Stimulated activated CD4-positive, alpha-beta T cell treated with anti-CD3 and anti-CD28 coated beads, Interleukin-1b, Interleukin-23, amount 100 ng/mL, for 1 hour (primary cell): ENCODE measurements around the gene GTSF1L.
A peak's percentile ranks its signal among the peaks of the same experiment; 100 is the strongest.

Experiments used
- DNase-seq, 2 donors: peaks; one replicate each; pipeline ENCODE4 v3.0.0-alpha.2; 2020; ENCODE audit warnings: low read depth in 2 of 2

Gene GTSF1L

GRCh38 chr20:43716757-43717615 is 9.8 kb downstream of the GTSF1L start:
- DNase-seq: no peak

DNA sequence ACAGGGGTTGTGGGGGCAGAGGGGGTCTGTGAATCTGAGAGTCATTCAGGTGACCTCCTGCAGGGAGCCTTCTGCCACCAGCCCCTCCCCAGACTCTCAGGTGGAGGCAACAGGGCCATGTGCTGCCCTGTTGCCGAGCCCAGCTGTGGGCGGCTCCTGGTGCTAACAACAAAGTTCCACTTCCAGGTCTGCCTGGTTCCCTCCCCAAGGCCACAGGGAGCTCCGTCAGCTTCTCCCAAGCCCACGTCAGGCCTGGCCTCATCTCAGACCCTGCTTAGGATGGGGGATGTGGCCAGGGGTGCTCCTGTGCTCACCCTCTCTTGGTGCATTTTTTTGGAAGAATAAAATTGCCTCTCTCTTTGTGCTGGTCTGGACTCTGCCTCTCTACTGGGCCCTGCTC is 10.7 kb downstream of the GTSF1L start:
- no peak for DNase-seq

DNA sequence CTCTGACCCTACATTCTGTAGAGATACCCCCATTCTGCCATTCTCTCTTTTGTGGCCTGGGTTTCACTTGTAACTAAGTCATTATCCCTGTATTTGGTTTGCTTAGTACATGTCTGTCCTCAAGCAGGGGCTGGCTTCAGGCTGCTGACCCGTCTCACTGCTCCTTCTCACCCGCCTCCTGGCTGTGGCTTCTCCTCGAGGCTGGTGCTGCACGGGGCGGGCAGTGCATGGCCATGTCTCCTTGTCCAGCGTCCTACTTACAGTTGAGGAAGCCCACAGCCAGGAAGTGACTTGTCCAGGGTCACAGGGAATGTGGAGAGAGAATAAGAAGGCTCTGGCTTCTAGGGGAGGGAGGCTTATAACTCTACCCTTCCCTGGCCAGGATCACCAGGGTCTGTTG is 11.3 kb downstream of the GTSF1L start:
- no peak for DNase-seq

- no peak for DNase-seq
Measured at GRCh38 chr20:43715044-43715443, 11.8 kb downstream of the GTSF1L start.

GRCh38 chr20:43711098-43711654 is 15.6 kb downstream of the GTSF1L start:
- no peak for DNase-seq

DNA sequence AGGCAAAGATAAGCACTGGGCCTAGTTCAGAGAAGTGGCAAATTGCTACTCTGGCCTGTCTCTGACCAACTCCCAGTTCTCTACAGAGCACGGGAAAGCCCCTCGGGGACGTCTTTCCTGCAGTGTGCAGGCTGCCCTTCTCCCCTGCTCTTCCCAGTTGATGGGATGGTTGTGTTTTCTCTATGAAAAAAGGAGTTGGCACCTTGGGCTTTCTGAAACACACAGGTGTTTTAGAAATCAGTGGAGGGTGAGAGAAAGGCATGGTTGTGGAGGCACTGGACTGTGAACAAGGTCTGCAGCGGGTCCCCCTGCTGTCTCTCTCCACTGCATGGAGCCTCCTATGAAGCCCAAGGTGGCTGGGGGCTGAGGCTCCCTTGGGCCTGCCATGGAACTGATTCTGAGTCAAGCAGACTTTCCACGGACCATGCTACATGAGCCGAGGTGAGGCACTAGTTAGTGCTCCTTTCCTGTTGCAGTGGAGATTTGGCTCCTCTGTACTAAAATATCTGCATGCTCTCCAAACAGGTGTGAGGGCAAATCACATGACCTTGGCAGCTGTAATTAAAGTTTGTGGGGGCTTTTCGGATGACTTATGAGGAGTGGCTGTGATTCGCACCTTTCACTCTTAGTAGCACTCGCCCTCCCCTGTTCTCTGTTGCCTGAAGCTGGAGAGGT is 16.3 kb downstream of the GTSF1L start:
- DNase-seq: no peak

DNA sequence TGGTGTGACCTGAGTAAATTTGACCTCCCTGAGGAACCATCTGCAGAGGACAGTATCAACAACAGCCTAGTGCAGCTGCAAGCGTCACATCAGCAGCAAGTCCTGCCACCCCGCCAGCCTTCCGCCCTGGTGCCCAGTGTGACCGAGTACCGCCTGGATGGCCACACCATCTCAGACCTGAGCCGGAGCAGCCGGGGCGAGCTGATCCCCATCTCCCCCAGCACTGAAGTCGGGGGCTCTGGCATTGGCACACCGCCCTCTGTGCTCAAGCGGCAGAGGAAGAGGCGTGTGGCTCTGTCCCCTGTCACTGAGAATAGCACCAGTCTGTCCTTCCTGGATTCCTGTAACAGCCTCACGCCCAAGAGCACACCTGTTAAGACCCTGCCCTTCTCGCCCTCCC is 24.3 kb downstream of the GTSF1L start:
- DNase-seq: no peak

- no peak for DNase-seq
Measured at GRCh38 chr20:43700627-43701026, 26.2 kb downstream of the GTSF1L start.

DNA sequence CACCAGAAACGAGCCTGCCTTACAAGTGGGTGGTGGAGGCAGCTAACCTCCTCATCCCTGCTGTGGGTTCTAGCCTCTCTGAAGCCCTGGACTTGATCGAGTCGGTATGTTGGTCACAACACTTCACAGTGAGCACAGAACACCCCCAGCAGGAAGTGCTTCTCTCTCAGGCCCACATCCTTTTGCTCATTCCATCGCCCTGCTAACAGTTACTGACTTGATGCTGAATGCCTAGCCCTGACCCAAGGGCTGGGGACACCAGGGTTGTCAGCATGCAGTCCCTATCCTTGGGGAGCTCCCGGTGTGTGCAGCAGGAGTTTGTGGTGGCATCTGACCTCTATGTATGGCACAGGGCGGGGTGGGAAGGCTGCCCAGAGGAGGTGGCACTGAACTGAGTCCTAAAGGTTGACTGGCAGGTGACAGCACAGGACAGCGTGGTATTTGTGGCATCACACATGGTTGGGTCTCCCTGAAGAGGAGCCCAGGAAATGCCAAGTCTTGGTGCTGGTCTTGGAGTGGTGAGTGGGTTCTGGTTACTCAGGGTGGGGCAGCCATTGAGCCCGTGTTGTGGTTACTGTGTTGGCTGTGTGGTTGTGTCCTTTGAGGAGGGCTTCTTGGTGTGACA is 26.7 kb downstream of the GTSF1L start:
- DNase-seq: no peak

GRCh38 chr20:43695571-43695970 is 31.2 kb downstream of the GTSF1L start:
- no peak for DNase-seq

DNA sequence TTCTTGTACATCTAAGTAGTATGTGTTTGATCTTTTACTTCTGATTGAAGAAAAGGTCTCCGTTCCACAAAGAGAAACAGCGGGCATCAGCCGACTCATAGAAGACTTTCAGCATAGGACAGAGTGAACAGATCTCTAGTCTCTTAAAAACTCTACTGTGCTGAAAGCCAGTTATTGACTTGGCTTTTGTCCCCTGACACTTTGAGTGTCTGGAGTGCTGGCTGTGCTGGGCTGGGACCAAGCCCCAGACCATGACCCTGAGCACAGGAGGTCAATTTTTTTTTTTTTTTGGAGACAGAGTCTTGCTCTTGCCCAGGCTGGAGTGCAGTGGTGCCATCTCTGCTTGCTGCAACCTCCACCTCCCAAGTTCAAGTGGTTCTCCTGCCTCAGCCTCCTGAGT is 32.0 kb downstream of the GTSF1L start:
- DNase-seq: no peak

GRCh38 chr20:43691928-43692524 is 34.8 kb downstream of the GTSF1L start:
- peak in 1 of 2 donors; percentile 32 for DNase-seq

DNA sequence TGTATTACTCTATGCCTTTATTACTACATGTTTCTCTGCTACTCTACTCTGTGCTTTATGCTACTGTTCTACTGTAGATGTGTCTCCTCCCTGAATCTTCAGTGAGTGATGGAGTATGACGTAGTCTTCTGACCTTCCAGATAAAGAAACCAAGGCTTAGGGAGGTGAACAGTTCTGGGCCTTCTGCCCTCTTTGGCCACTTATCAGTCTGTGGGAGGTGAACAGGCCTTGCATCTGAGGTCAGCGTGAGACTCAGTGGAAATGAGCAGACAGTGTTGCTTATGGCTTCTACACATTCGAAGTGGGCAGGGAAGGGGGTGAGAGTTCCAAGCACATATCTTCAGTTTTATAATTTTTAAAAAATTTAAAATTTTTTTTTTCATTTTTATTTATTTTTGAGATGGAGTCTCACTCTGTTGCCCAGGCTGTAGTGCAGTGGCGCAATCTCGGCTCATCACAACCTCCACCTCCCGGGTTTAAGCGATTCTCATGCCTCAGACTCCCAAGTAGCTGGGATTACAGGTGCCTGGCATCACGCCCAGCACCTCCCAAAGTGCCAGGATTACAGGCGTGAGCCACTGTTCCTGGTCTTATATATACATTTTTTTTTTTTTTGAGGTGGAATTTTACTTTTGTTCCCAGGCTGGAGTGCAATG is 35.7 kb downstream of the GTSF1L start:
- DNase-seq: no peak

DNA sequence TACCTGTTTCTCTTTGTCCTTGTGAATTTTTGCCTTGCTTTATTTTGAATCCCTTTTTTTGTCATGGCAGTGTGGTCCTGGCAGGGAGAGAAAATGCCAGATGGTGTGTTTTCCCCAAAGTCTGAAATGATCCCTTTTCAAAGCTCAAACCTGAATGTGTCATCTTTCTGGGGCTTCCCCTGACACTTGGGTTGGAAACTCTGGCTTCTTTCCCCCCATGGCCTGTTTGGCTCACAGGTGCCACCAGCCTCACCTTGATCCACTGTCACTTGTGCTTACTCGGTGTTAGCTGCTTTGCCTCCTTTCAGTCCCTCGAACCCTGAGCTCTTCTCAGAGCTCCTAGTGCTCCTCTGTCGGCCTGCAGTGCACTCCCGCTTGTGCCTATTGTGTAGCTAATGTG is 37.6 kb downstream of the GTSF1L start:
- no peak for DNase-seq

DNA sequence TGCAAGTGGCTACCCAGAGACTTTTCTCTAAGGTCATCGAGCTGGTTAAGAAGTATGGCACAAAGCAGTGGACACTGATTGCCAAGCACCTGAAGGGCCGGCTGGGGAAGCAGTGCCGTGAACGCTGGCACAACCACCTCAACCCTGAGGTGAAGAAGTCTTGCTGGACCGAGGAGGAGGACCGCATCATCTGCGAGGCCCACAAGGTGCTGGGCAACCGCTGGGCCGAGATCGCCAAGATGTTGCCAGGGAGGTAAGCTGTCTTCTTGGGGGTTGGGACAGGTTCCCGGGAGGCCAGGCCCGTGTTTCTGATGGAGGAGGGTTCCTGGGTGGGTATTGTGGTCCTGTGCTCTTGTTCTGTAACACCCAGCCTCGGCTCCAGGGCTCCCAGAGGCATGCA is 40.0 kb downstream of the GTSF1L start:
- DNase-seq: no peak

- no peak for DNase-seq
Measured at GRCh38 chr20:43682446-43682845, 44.4 kb downstream of the GTSF1L start.

- DNase-seq: no peak
Measured at GRCh38 chr20:43681991-43682410, 44.8 kb downstream of the GTSF1L start.

DNA sequence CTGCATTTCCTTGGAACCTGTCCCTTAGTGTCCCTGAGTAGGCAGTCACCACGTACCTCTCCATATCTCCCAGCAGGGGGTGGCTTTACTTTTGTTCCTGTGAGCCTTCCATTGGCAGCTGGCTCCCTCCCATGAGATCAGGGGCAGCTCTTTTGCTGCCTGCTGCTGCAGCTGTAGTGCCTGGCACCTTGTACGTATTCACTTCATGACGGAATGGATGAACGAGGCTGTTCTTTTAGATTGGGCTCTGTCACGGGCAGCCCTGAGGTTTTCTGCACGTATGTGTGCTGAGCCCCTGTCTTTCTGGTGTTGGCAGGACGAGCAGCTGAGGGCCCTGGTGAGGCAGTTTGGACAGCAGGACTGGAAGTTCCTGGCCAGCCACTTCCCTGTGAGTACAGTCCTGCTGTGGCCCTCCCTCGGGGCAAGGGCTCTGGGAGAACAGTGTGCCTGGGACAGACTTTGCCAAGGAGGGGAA is 45.3 kb downstream of the GTSF1L start:
- no peak for DNase-seq

GRCh38 chr20:43680981-43681380 is 45.8 kb downstream of the GTSF1L start:
- no peak for DNase-seq

DNA sequence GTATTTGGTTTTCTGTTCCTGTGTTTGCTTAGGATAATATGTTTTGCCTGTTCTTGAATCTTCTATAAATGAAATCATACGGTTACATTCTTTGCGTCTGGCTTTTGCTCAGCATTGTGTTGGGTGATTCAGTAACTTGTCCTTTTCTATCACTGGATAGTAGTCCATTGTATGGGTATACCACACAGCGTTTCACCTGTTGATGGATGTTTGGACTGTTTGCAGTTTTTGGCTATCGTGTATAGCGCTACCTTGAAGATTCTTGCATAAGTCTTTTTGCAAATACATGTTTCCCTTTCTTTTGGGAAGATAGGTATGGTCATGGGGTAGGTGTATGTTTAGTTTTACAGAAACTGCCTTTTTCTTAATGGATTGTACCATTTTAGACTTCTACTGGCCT is 50.4 kb downstream of the GTSF1L start:
- DNase-seq: no peak
